Bronchus fibroblast of lung (primary cell): ENCODE measurements around the gene FRMPD1. TPM values are rescaled to one million over a fixed set of nuclear protein-coding genes. Genes with fewer than 3 reads are reported as not detected.

ENCODE experiments used
- total RNA-seq: library from RNA; depleted of rRNA; stranded (reverse); fragments of >200 nt; gene quantifications from 2 replicates; pipeline ENCODE4 v1.2.3, GENCODE V29; 2015

The FRMPD1 gene
- total RNA-seq: not detected in 2 replicates

GRCh38 chr9:37650873-37651768, at the start of gene FRMPD1:
TSS of gene FRMPD1 (plus strand) at chr9:37650954. CDS start at chr9:37692642, 41,688 bp downstream.

GRCh38 chr9:37753489-37754190, 102.9 kb downstream of the FRMPD1 start, which contains the start of gene TRMT10B:
TSS of gene TRMT10B (plus strand) at chr9:37753805. CDS start at chr9:37761932, 8,127 bp downstream.

GRCh38 chr9:37784616-37785483, 134.1 kb downstream of the FRMPD1 start, which contains the start of gene EXOSC3:
TSS of gene EXOSC3 (minus strand) at chr9:37785064. CDS start at chr9:37785044, 20 bp downstream.

Other genes starting within 250 kb of the FRMPD1 start
- 175 and 187 TPM in 2 replicates for gene GRHPR, start 228.3 kb upstream of the FRMPD1 start, total RNA-seq
- gene ZBTB5, start 185.5 kb upstream of the FRMPD1 start, total RNA-seq: 4.2 and 4.7 TPM in 2 replicates
- gene POLR1E, start 165.0 kb upstream of the FRMPD1 start, total RNA-seq: 49.6 and 53.1 TPM in 2 replicates
- 4.5 and 5.7 TPM in 2 replicates for gene FBXO10, start 74.6 kb upstream of the FRMPD1 start, total RNA-seq
- gene TOMM5, start 58.4 kb upstream of the FRMPD1 start, total RNA-seq: 209 and 219 TPM in 2 replicates
- gene TRMT10B, start 102.9 kb downstream of the FRMPD1 start, total RNA-seq: 2.2 TPM in 2 replicates
- 41.6 and 49.6 TPM in 2 replicates for gene EXOSC3, start 134.1 kb downstream of the FRMPD1 start, total RNA-seq
- 8.6 and 9.9 TPM in 2 replicates for gene DCAF10, start 149.8 kb downstream of the FRMPD1 start, total RNA-seq